NCI-H345 treated with DMSO at 0.1 percent for 48 hours (cell line): ENCODE data around the gene APIP.

Experiments
- DNase-seq: peaks from one replicate; lab custom pipeline; 2025; ENCODE audit not compliant: unreplicated experiment; lab: John Stamatoyannopoulos, UW

Gene APIP

DNA sequence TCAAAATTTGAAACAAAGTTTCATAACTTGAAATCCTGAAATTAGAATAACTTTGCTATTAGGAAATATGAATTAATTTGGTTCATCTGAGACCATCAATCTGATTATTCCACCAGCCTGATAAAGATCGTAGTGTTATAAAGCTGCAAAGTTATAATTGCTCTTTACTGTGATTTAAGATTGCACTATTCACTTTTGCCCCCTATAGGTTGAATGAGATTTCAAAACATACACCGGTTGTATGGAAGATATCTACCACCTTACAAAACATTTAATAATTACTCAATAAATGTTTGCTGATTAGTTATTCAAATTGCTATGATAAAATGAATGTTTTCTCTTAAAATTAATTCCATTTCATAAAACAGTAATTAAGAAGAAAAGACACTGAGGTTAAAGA lies 26.1 kb downstream of the APIP start:
- no peak for DNase-seq

DNA sequence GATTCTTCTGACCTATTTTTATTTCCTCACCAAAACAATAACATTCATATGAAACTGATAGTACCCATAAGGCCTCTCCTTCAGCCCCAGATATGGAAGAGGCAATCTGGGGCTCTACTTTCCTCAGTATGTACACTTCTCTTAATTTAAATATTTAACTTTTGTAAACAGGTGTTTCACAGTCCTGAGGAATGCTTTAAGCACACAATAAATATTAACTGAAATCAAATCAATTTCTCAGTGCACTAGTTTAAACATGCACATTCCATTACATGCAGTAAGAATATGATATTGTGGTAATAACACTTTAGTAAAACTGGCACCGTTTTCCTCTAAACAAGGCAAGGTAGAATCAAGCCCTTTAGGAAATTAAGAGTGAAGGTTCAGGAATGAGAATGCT lies 28.9 kb downstream of the APIP start:
- no peak for DNase-seq

DNA sequence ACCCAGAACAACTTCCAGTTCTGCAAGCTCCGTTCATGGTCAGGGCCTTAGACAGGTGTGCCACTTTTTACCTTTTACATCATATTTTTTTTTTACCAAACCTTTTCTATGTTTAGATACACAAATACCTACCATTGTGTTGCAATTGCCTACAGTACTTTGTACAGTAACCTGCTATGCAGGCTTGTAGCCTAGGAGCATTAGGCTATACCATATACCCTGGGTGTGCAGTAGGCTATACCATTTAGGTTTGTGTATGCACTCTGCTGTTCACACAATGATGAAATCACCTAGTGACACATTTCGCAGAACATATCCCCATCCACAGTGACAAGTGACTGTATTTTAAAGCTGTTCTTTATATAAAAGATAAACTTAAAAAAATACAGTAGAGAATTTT lies 29.6 kb downstream of the APIP start:
- DNase-seq: no peak

DNA sequence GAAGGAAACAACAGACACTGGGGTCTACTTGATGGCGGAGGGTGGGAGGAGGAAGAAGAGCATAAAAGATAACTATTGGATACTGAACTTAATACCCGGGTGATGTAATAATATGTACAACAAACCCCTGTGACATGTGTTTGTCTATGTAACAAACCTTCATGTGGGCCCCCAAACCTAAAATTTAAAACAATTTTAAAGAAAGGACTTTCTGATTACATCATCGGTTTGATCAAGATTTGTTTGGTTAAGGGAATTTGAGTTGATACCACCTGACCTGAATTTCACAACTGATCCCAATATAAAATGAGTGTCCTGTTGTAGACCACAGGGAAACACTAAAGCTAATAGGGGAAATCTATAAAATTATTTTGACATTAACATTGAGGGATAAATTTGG lies 34.3 kb downstream of the APIP start:
- no peak for DNase-seq

DNA sequence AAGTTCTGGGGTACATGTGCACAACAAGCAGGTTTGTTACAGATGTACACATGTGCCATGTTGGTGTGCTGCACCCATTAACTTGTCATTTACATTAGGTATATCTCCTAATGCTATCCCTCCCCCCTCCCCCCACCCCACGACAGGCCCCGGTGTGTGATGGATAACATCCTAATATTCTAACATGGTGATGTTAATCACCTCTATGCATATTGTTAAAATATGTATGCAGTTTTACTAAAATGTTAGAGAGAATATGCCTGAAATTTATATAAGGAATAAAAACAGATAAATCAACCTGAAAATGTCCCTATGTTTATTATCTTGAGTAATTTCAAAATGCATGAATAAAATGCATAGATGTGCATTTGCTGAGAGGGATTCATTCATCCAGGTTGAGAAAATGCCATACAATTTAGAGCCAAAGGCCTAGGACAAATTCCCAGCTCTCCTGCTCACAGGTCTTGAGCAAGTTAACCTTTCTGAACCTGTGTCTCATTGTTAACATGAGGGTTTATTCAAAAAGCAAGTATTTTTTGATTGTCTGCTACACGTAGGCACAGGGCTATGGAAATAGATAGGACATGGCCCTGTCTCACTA lies 38.7 kb downstream of the APIP start:
- DNase-seq: no peak

DNA sequence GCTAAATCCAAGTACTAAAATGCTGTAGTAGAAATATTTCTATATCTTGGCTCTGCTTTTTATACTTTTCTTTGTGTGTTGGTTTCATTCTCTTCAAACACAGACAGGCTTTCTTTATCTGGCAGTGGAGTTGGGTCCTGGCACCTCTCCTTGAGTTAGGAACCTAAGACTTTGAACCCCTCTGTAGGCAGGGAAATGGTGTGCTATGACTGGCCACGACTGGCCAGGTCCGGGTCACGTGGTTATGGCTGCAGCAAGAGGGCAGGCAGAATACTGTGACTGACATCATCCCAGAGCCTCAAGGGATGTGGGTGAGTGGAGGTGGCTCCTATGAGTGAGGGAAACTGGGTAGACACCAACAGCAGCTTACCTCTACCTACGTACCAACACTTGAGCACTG lies 42.0 kb downstream of the APIP start:
- no peak for DNase-seq

DNA sequence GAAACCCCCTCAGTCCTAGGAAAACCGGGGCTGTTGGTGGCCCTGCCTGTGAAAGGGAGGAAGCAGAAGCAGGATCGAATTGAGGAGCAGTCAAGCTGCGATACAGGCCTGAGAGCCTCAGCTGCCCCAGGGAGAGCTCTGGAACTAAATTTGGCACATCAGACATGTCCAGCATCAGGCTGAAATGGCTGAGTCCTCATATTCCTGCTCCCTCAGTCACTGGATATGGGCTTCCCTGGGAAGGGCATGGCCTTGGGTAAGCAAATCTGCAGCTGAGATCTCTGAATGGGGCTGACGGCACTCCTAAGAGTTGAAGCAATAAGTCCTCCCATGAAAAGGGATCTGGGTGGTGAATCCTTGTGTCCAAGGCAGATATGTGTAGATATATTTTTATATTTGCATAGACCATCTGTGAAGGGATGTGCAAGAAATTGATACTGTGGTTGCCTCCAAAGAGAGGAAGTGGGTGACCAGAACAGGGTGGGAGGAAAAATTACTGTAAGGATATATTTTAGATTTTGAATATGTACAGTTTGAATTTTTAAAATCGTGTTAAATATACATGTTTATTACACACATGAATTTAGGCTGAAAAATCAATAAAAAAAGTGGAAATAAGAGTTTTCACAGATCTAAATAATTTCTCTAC lies 45.5 kb downstream of the APIP start:
- DNase-seq: no peak

DNA sequence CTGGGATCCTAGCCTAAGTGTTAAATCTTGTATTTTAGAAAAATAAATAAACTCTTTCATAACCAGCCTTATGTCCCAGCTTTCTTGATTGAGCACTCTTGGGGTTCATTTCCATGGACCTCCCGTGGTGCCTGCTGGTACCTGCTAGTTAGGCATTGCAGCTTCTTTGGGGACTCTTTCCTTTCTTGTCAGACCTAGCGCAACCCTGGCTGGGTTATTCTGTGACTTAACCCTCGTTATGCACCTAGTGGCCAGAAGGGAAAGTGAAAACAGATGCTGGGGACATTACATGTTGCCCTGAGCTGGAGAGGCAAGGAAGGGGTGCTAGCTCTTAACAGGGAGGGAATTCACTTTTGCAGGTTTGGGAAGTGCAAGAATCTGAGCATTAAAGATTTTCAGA lies 46.8 kb downstream of the APIP start:
- no peak for DNase-seq

DNA sequence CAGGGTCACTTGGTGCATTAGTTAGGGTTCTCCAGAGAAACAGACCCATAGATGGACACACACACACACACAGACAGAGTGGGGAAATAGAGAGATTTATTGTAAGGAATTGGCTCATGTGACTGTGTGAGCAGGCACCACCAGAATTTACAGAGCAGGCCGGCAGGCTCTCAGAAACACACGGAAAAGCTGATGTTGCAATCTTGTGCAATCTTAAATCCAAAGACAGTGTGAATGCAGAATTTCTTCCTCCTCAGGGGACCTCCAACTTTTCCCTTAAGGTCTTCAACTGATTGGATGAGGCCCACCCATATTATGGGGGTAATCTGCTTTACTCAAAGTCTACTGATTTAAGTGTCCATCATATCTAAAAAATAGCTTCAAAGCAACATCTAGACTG lies 49.8 kb downstream of the APIP start:
- DNase-seq: no peak

DNA sequence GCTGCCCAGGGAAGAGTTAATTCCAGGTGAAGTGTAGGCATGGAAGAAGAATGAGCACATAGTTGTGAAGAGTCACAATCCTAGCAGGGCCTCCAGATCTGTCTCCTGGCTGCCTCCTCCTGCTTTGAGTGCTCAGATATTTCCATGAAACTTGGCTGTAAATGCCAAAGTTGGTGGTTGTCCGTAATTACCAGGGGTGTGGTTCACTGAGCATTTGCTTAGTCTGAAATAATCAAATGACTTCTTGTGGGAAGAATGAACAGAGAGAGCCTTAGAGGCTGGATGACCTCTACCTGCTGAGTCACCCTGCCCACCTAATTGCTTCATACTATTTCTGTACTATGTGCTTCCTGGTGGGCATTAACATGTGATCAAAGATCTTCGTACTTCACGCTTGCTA lies 50.9 kb downstream of the APIP start:
- DNase-seq: no peak

DNA sequence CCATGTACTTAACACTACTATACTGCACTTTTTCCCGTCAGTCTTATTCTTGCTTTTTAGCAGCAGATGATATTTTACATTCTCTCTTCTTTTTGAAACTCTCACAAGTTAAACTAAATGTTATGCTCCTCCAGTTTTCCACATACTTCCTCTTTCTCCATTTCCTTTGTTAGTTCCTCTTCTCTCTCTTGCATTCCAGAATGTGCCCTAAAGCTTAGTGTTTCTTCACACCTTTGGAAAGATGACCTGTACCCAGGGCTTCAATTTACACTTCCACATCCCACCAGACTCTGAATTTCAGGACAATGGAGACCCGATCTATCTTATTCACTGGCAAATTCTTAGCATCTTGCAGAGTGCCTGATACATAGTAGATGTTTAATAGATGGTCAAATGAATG lies 51.8 kb downstream of the APIP start:
- no peak for DNase-seq

DNA sequence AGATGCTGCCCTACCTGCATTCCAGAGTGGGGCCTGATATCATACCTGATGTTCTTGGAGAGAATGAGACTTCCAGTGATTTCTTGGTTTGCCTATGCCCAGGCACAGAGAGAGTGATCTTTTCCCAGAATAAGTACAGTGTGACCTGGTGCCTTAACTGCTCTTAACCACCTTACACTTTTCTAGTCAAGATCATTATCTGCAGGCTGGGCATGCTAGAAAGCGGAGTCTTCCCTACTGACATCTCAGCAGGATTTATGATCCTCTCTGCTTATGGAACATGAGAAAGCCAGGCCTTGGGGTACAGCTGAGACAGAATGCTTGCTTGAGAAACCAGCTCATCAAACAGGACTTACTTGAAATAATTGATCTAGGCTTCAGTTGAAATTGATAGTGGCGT lies 53.1 kb downstream of the APIP start:
- no peak for DNase-seq

DNA sequence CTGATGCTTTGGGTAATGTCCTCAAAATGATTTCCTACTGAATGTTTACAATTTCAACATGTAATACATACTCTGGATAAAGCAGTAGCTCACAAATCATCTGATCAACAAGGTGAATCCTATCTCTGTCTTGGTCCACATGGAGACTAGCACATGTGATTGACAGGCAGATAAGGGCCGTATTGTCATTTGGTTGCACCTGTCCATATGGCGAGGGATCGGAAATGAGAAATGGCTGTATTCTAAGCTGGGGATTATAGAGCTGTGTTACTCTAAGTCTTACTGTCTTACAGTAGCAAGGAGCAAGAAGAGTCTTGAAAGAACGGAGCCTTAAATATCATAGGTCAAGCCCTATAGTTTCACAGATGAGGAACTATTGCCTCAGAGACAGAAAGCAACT lies 55.7 kb downstream of the APIP start:
- DNase-seq: no peak

DNA sequence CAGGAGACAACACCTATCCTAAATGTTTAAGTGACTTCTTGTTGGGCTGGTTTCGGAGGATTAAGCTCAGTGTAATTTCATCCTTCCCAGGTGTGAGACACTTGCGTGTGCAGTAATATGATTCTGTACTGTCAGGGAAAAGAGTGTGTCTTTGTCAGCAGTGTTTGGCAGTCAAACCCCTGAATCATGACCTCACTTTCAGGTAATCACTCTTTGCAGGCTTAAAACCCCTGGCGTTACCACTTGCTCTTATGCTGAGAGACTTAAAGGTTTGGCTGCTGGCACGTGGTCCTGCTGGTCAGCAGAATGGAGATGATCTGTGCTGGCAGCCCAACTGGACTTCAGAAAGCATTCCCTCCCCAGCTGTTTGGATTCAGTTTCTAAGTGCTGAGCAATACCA lies 56.1 kb downstream of the APIP start:
- DNase-seq: no peak

DNA sequence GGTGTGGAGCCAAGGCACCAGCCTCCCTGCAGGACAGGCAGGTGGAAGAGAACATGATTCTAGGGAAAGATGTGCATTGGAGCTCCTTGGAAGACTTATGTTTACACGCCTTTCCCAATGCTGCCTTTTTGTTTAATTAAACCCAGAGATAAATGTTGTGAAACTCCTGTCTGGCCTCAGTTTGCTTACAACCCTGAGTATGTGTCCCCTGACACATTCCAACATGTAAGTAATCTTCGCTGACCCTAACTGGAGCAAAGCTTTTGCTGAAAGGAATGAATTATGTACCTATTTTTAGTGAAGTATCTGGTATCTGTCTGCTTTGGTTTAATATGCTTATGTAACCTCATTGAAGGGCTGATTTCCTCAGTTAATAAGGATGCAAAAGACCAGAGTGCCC lies 56.7 kb downstream of the APIP start:
- DNase-seq: no peak

DNA sequence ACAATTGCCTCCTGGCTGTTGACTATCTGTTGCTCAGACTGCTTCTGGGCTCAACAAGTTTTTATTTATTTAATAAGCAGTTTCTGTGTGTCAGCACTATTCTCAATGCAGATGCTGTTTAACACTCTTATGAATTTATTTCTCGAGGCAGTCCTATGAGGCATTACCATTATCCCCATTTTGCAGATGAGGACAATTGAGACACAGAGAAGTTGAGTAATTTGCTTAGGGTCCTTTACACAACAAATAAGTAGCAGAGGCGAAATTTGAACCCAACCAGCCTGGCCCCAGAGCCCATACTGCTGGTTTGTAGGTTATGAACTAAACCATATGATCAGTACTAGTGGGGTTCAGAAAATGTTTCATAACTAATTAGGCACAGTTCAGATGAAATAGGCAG lies 58.7 kb downstream of the APIP start:
- DNase-seq: no peak

DNA sequence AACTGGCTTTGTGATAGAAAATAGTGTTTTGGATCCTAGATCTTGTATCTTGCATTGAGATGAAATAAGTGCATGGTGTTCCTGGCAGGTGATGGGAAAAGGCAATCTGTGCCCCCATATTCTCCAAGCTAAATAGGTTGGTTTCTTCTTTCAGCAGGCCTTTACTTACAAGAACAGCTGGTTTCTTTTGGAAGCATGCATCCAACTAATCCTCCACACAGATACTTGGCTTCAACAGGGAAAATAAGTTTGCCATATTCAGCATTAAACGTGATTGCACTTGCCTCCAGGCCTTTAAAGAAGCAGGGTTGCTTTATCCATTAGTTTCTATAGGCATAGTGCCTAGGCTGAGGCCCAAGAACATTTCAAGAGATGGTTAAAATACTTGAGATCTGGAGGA lies 59.9 kb downstream of the APIP start:
- DNase-seq: no peak

DNA sequence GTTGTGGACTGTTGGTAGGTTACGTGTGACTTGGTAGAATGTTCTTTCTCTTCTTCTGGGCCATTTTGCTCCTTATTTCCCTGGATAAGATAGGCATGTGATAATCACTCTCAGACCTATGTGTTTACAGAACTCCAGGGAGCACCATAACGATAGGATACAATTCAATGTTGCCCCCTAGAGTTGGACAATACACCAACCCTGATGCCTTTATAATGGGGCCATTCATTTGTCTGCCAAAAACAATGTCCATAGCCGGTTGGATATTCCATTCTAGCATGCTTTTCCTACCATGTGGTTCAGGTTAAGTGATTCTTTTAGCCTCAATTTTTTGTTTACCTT lies 60.5 kb downstream of the APIP start:
- DNase-seq: no peak

DNA sequence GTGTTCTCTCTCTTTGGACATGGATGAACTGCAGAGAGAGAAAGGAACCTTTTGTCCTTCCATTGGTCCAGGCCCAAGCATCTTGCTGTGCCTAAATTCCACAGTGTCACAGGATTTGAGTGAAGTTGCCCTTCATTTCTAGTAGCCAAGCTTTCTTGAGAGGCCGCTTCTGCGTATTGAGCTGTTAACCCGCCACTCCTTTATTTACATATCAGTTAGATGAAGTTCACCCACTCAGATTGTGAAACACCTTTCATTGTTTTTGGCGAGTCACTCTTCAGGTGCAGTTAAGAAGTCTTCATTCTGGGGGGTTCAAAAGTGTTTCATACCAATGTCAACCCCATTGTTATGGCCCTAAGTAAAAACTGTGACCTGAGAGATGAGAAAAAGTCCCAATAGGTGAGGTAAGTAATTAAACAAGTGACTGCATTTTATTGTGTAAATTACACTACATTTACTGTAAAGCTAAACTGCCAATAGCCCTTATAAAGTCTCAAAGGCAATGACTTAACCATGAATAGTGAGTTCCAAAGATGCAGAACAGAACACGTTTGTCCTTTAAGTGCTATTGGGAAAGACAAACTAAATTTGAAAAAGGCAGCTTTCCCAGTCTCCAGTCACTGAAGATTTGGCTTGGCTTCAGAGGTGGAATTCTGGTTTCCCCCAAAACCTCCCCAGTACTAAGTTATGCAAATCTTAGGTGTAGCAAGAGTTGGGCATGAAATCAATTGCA lies 61.0 kb downstream of the APIP start:
- no peak for DNase-seq

DNA sequence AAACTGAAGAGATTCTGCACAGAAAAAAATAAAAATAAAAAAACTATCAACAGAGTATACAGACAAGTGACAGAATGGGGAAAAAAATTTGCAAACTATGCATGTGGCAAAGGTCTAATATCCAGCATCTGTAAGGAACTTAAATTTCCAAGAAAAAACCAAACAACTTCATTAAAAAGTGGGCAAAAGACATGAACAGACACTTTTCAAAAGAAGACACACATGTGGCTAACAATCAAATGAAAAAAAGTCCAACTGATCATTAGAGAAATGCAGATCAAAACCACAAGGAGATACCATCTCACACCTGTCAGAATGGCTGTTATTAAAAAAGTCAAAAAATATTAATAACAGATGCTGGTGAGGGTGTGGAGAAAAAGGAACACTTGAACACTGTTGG lies 64.3 kb downstream of the APIP start:
- DNase-seq: no peak

DNA sequence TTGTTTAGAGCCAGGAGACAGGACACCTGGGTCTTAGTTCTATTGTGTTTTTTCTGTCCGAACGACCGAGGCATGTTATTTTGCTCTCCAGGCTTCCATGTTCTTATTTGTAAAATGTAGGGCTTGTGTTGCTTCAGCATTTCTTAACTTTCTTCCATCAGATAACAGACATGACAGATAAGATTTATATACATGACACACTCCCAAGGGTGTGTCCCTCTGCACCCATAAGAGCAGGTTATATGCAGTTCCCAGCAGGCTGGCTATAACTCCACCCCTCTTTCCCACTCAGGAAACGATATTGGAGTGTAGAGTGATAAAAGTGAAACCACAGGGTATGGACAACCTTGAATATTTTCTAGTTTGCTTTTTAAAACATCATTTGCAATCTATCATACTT lies 65.8 kb downstream of the APIP start:
- DNase-seq: no peak

DNA sequence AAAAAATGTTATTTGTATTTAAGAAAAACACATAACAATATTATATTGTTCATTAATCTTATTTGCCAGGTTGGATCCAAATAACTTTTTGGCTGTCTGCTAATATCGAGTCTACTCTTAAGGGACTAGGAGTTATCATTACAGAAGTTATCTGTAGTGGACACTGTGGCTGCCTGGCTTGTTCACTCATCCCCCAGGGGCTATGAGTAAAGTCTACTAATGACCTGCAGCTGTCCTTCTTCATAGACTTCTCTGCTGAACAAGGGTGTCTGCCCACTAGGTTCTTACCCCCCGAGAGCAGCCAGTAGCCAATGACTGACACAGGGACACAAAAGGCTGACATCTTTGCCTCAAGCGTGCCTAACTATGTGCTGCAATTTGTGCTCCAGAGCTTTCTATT lies 69.7 kb downstream of the APIP start:
- DNase-seq: no peak
